Hepatocyte (in vitro differentiated cells): ENCODE results near the gene LYSET. TPM values are rescaled to one million over a fixed set of nuclear protein-coding genes. Genes with fewer than 3 reads are reported as not detected.
A peak's percentile ranks its signal among the peaks of the same experiment; 100 is the strongest.
"Not testable (repeated sequence)": the region's sequence is repeated elsewhere in the genome, so short reads cannot be mapped to it uniquely, and the experiment has no call there.

Experiments used
- DNase-seq: peaks from one replicate; pipeline ENCODE4 v3.0.0-alpha.2; 2016; ENCODE audit warnings: low spot score
- H2AFZ ChIP-seq: fragments of 200-600 bp; sonication (generic); 2 replicates; pipeline ENCODE4 v1.6.0; 2016; ENCODE audit warnings: antibody characterized with exemption, mild to moderate bottlenecking
- H3K27ac ChIP-seq: fragments of 200-600 bp; sonication (generic); 2 replicates; pipeline ENCODE4 v1.5.1; 2016; ENCODE audit warnings: mild to moderate bottlenecking
- H3K27me3 ChIP-seq: fragments of 200-600 bp; sonication (generic); 2 replicates; pipeline ENCODE4 v1.6.1; 2016
- H3K36me3 ChIP-seq: fragments of 200-600 bp; sonication (generic); replicated peaks from 2 replicates; pipeline ENCODE4 v1.5.1; 2016; ENCODE audit warnings: low read depth; ENCODE audit not compliant: insufficient read depth
- H3K4me1 ChIP-seq: fragments of 200-600 bp; sonication (generic); 2 replicates; pipeline ENCODE4 v1.5.1; 2016; ENCODE audit warnings: mild to moderate bottlenecking, moderate library complexity; ENCODE audit not compliant: insufficient read depth
- H3K4me2 ChIP-seq: fragments of 200-600 bp; sonication (generic); 2 replicates; pipeline ENCODE4 v1.6.0; 2016
- H3K4me3 ChIP-seq: fragments of 200-600 bp; sonication (generic); 2 replicates; pipeline ENCODE4 v1.5.1; 2016; ENCODE audit warnings: mild to moderate bottlenecking
- H3K79me2 ChIP-seq: fragments of 200-600 bp; sonication (generic); 2 replicates; pipeline ENCODE4 v1.6.0; 2017; ENCODE audit warnings: mild to moderate bottlenecking
- H3K9me2 ChIP-seq: fragments of 200-600 bp; sonication (generic); replicated peaks from 2 replicates; pipeline ENCODE4 v1.6.0; 2017; ENCODE audit warnings: mild to moderate bottlenecking; ENCODE audit not compliant: insufficient read depth
- H3K9me3 ChIP-seq: fragments of 200-600 bp; sonication (generic); 2 replicates; pipeline ENCODE4 v1.5.1; 2016; ENCODE audit warnings: low read depth, mild to moderate bottlenecking
- H4K20me1 ChIP-seq: fragments of 200-600 bp; sonication (generic); 2 replicates; pipeline ENCODE4 v1.6.0; 2016; ENCODE audit warnings: mild to moderate bottlenecking; ENCODE audit not compliant: insufficient read depth, poor library complexity, severe bottlenecking
- CTCF ChIP-seq: fragments of 200-600 bp; sonication (generic); IDR thresholded peaks from 2 replicates; pipeline ENCODE4 v1.5.1; 2016; ENCODE audit warnings: antibody characterized with exemption, mild to moderate bottlenecking; ENCODE audit not compliant: poor library complexity
- EZH2 ChIP-seq: fragments of 200-600 bp; sonication (generic); IDR thresholded peaks from 2 replicates; pipeline ENCODE4 v1.6.1; 2016; ENCODE audit warnings: antibody characterized with exemption, mild to moderate bottlenecking, borderline replicate concordance
- EZH2phosphoT487 ChIP-seq: fragments of 200-600 bp; sonication (generic); IDR thresholded peaks from one replicate; pipeline ENCODE4 v1.6.1; 2018; ENCODE audit warnings: antibody characterized with exemption, mild to moderate bottlenecking, low read depth, moderate library complexity; ENCODE audit not compliant: unreplicated experiment, severe bottlenecking
- WGBS: methylation state at CpG from one replicate; pipeline ENCODE4 v1.1.6; 2016; ENCODE audit warnings: low lambda C conversion rate; ENCODE audit errors: missing lambda C conversion rate; 5-methylcytosine and 5-hydroxymethylcytosine counted together
- polyA plus RNA-seq: library from polyadenylated mRNA; unstranded; fragments of >200 nt; fragmentation: Nextera tagmentation; extraction: Ambion mirVana; gene quantifications from 2 replicates; pipeline ENCODE4 v1.2.1, GENCODE V29; 2016
- total RNA-seq: library from RNA; depleted of rRNA; stranded (reverse); fragments of >200 nt; gene quantifications from 2 replicates; pipeline ENCODE4 v1.2.3, GENCODE V29; 2014

LYSET gene
- total and polyA plus RNA-seq, 2 experiments from 2014 or later: 17.8 to 53.0 TPM

GRCh38 chr14:93171376-93171775 is 13.7 kb upstream of the LYSET start:
- no peak for DNase-seq
- no peak overlapping the region for H2AFZ ChIP-seq
- H3K9me3 ChIP-seq: no peaks in the 10 kb centered on the region
- H3K36me3 ChIP-seq: no peaks in the 10 kb centered on the region
- no peak overlapping the region for H3K27ac ChIP-seq
- no peaks in the 10 kb centered on the region for H3K27me3 ChIP-seq
- no peaks in the 10 kb centered on the region for H3K9me2 ChIP-seq
- no peaks in the 10 kb centered on the region for H3K4me1 ChIP-seq
- WGBS: 90% methylated on average over 4 of the region's 4 CpGs
- no peak for TF ChIP-seq EZH2phosphoT487
- no peak for TF ChIP-seq CTCF
- TF ChIP-seq EZH2: no peak
- H3K79me2 ChIP-seq: no peaks in the 10 kb centered on the region
- no peak overlapping the region for H3K4me3 ChIP-seq
- H3K4me2 ChIP-seq: no peak overlapping the region
- no peaks in the 10 kb centered on the region for H4K20me1 ChIP-seq

GRCh38 chr14:93173943-93174395 is 11.1 kb upstream of the LYSET start:
- Histone ChIP-seq H3K36me3 (no peaks in the 10 kb centered on the region), H3K79me2 (no peaks in the 10 kb centered on the region), H3K9me2 (no peaks in the 10 kb centered on the region), H3K27me3 (no peaks in the 10 kb centered on the region), H3K27ac (no peak overlapping the region), H4K20me1 (no peaks in the 10 kb centered on the region), H3K9me3 (no peaks in the 10 kb centered on the region), H3K4me1 (no peaks in the 10 kb centered on the region), H2AFZ (no peak overlapping the region), H3K4me3 (no peak overlapping the region), H3K4me2 (no peak overlapping the region)
- TF ChIP-seq EZH2: no peak
- TF ChIP-seq CTCF: no peak
- TF ChIP-seq EZH2phosphoT487: no peak
- WGBS: 35% methylated on average over 10 of the region's 10 CpGs
- DNase-seq: peak; percentile 48

- H3K9me2 ChIP-seq, H3K36me3 ChIP-seq, H3K4me3 ChIP-seq, H3K79me2 ChIP-seq, DNase-seq, H3K27ac ChIP-seq, H4K20me1 ChIP-seq, H2AFZ ChIP-seq, H3K4me1 ChIP-seq, H3K4me2 ChIP-seq, H3K27me3 ChIP-seq, H3K9me3 ChIP-seq: not testable (repeated sequence)
- WGBS: 85% methylated on average over 5 of the region's 5 CpGs
These were observed 10.4 kb upstream of the LYSET start for GRCh38 chr14:93174731-93175130.

GRCh38 chr14:93175492-93175891 is 9.6 kb upstream of the LYSET start:
- TF ChIP-seq EZH2phosphoT487 (no peak), EZH2 (no peak), CTCF (no peak)
- 88% methylated on average over 6 of the region's 6 CpGs for WGBS
- Histone ChIP-seq H3K27me3 (no peaks in the 10 kb centered on the region), H3K4me1 (no peaks in the 10 kb centered on the region), H3K9me2 (no peaks in the 10 kb centered on the region), H3K9me3 (no peaks in the 10 kb centered on the region), H3K79me2 (no peaks in the 10 kb centered on the region), H3K4me2 (no peak overlapping the region), H3K4me3 (no peak overlapping the region), H2AFZ (no peak overlapping the region), H3K27ac (no peak overlapping the region), H4K20me1 (no peaks in the 10 kb centered on the region), H3K36me3 (no peaks in the 10 kb centered on the region)
- DNase-seq: no peak
